ENCODE data around the gene PKN3. TPM values are rescaled to one million over a fixed set of nuclear protein-coding genes. Genes with fewer than 3 reads are reported as not detected.
A peak's percentile ranks its signal among the peaks of the same experiment; 100 is the strongest.

PKN3 gene
- total and polyA plus RNA-seq, 9 of the 15 experiments (the other 6 are each of a cell fraction or from before 2014, with no cell fraction given), result 0.82 to 49.2 (median 19.7) TPM

DNA sequence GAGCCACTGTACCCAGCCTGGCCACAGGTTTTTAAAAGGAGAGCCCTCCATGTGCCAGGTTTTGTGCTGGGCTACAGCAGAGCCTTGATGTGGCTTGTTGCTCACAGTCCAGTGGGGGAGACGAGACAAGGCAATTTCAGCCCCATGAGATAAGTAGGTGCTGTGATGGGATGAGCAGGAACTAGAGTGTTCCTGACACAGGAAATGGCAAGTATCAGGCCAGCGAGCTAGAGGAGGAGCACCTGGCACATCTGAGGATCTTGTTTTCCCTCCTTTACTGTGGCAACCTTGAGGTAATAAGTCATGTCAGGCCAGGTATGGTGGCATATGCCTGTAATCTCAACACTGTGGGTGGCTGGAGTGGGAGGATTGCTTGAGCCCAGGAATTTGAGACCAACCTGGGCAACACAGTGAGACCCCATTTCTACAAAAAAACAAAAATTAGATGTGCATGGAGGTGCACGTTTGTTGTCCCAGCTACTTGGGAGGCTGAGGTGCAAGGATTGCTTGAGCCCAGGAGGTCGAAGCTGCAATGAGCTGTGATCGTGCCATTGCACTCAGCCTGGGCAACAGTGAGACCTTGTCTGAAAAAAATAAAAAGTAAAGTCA, 25.4 kb downstream of the PKN3 start:
- WGBS (ENCODE audit: insufficient coverage, low coverage, missing lambda C conversion rate), result 56% methylated on average over 5 of the region's 5 CpGs
- peak; percentile 84 for TF ChIP-seq ZNF121 (CRISPR knock-in tag; conservative IDR thresholded peaks at IDR 0.05)
- TF ChIP-seq ZNF124 (CRISPR knock-in tag; IDR thresholded peaks at IDR 0.05), result no peak
- ATAC-seq (no peak), DNase-seq (ENCODE audit: extremely low read depth in 1 of 4, low spot score in 3 of 4) (no peak), FAIRE-seq (no peak)
- BruUV-seq (replicated peaks), result no TSS peak
- Histone ChIP-seq H3K9me1 (ENCODE audit: control insufficient read depth, insufficient read depth, low read length) (no peaks in the 10 kb centered on the region), H3K27ac (ENCODE audit: extremely low read depth, low read depth, low read length) (no peak overlapping the region), H3K9ac (ENCODE audit: insufficient read depth in 1 of 2, low read depth in 2 of 2, low read length in 2 of 2) (peak overlapping the region in 1 of 2 experiments; percentile 67; a peak in 1 of 4 replicates), H3K9me3 (replicated peaks; ENCODE audit: control insufficient read depth, insufficient read depth, low read depth, low read length) (no peaks in the 10 kb centered on the region), H2AFZ (ENCODE audit: low read depth, low read length) (no peak overlapping the region), H3K4me1 (replicated peaks in 1 of 2; ENCODE audit: control insufficient read depth in 2 of 2, insufficient read depth in 2 of 2, low read length in 2 of 2) (peaks cover 8 to 49% of the 10 kb centered on the region in 2 experiments; a peak in 4 of 5 replicates), H3K4me3 (no peak overlapping the region), H3K27me3 (ENCODE audit: control insufficient read depth in 2 of 2, insufficient read depth in 2 of 2, low read length in 2 of 2) (no peaks in the 10 kb centered on the region), H3K36me3 (ENCODE audit: control insufficient read depth, insufficient read depth, low read length) (no peaks in the 10 kb centered on the region), H4K20me1 (replicated peaks; ENCODE audit: control insufficient read depth, insufficient read depth, low read length) (no peaks in the 10 kb centered on the region), H3K79me2 (ENCODE audit: control insufficient read depth, insufficient read depth, low read length) (peaks cover 8% of the 10 kb centered on the region; the same call in 2 of the 3 replicates), H3K4me2 (ENCODE audit: insufficient read depth, low read length) (no peak overlapping the region)
- intact Hi-C loops (cut with micrococcal nuclease), result no loop called here
- ChIA-PET POLR2A (no interaction called here), CTCF (ENCODE audit: low intra/inter-chr PET ratio) (no interaction called here)
- in situ Hi-C loops (cut with MboI), result no loop called here

DNA sequence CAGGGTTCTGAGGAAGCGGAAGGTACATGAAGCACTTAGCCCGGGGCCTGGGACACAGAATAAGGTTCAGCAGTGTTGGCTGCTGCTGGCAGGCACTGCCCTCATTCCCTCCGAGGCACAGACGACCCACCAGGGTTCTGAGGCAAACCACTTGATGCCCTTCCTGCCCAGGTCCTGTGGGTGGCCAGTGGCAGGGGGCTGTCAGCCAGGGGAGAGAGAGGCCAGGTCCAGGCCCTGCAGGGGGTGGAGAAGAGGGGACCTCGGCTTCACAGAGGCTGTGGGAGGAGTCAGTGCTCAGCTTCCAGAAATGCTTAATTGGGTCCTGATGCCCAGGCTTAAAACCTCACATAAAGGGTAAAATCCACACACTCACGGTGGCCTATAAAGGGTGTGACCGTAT, 26.0 kb downstream of the PKN3 start:
- no peaks in the 10 kb centered on the region for H4K20me1 ChIP-seq (replicated peaks; ENCODE audit: control insufficient read depth, insufficient read depth, low read length)
- no peak for FAIRE-seq
- H3K27ac ChIP-seq (ENCODE audit: extremely low read depth, low read depth, low read length), result no peak overlapping the region
- H3K9me1 ChIP-seq (ENCODE audit: control insufficient read depth, insufficient read depth, low read length), result no peaks in the 10 kb centered on the region
- H3K4me2 ChIP-seq (ENCODE audit: insufficient read depth, low read length), result no peak overlapping the region
- no peak for ATAC-seq
- H3K36me3 ChIP-seq (ENCODE audit: control insufficient read depth, insufficient read depth, low read length), result no peaks in the 10 kb centered on the region
- H3K79me2 ChIP-seq (ENCODE audit: control insufficient read depth, insufficient read depth, low read length), result peaks cover 8% of the 10 kb centered on the region; the same call in 2 of the 3 replicates
- no TSS peak for BruUV-seq (replicated peaks)
- H3K9ac ChIP-seq (ENCODE audit: insufficient read depth in 1 of 2, low read depth in 2 of 2, low read length in 2 of 2), result peak overlapping the region in 1 of 2 experiments; percentile 67; a peak in 2 of 4 replicates
- H3K27me3 ChIP-seq (ENCODE audit: control insufficient read depth in 2 of 2, insufficient read depth in 2 of 2, low read length in 2 of 2), result no peaks in the 10 kb centered on the region
- H3K9me3 ChIP-seq (replicated peaks; ENCODE audit: control insufficient read depth, insufficient read depth, low read depth, low read length), result no peaks in the 10 kb centered on the region
- peaks cover 5 to 46% of the 10 kb centered on the region in 2 experiments; a peak in 4 of 5 replicates for H3K4me1 ChIP-seq (replicated peaks in 1 of 2; ENCODE audit: control insufficient read depth in 2 of 2, insufficient read depth in 2 of 2, low read length in 2 of 2)
- in situ Hi-C loops (cut with MboI), result no loop called here
- WGBS (ENCODE audit: insufficient coverage, low coverage, missing lambda C conversion rate), result 55% methylated on average over 7 of the region's 7 CpGs
- POLR2A ChIA-PET, result no interaction called here
- DNase-seq (ENCODE audit: extremely low read depth in 1 of 4, low spot score in 3 of 4), result no peak
- intact Hi-C loops (cut with micrococcal nuclease), result no loop called here
- no peak overlapping the region for H3K4me3 ChIP-seq
- H2AFZ ChIP-seq (ENCODE audit: low read depth, low read length), result no peak overlapping the region
- CTCF ChIA-PET (ENCODE audit: low intra/inter-chr PET ratio), result no interaction called here
- TF ChIP-seq, protein P1, sequence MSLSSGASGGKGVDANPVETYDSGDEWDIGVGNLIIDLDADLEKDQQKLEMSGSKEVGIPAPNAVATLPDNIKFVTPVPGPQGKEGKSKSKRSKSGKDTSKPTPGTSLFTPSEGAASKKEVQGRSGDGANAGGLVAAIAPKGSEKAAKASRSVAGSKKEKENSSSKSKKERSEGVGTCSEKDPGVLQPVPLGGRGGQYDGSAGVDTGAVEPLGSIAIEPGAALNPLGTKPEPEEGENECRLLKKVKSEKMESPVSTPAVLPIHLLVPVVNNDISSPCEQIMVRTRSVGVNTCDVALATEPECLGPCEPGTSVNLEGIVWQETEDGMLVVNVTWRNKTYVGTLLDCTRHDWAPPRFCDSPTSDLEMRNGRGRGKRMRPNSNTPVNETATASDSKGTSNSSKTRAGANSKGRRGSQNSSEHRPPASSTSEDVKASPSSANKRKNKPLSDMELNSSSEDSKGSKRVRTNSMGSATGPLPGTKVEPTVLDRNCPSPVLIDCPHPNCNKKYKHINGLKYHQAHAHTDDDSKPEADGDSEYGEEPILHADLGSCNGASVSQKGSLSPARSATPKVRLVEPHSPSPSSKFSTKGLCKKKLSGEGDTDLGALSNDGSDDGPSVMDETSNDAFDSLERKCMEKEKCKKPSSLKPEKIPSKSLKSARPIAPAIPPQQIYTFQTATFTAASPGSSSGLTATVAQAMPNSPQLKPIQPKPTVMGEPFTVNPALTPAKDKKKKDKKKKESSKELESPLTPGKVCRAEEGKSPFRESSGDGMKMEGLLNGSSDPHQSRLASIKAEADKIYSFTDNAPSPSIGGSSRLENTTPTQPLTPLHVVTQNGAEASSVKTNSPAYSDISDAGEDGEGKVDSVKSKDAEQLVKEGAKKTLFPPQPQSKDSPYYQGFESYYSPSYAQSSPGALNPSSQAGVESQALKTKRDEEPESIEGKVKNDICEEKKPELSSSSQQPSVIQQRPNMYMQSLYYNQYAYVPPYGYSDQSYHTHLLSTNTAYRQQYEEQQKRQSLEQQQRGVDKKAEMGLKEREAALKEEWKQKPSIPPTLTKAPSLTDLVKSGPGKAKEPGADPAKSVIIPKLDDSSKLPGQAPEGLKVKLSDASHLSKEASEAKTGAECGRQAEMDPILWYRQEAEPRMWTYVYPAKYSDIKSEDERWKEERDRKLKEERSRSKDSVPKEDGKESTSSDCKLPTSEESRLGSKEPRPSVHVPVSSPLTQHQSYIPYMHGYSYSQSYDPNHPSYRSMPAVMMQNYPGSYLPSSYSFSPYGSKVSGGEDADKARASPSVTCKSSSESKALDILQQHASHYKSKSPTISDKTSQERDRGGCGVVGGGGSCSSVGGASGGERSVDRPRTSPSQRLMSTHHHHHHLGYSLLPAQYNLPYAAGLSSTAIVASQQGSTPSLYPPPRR (CRISPR knock-in tag; IDR thresholded peaks at IDR 0.05; ENCODE audit: borderline replicate concordance), result no peak
- no peak for TF ChIP-seq ZNF57 (CRISPR knock-in tag; IDR thresholded peaks at IDR 0.05)
- TF ChIP-seq NCOR1 (IDR thresholded peaks at IDR 0.05), result no peak

Measured in K562 (cell line).